Hindlimb muscle (tissue), 1 donor: ENCODE results near the gene ICE1. TPM values are rescaled to one million over a fixed set of nuclear protein-coding genes. Genes with fewer than 3 reads are reported as not detected.
"Not testable (repeated sequence)": the region's sequence is repeated elsewhere in the genome, so short reads cannot be mapped to it uniquely, and the experiment has no call there.

Experiments
- DNase-seq: peaks from one replicate; pipeline ENCODE4 v3.0.0-alpha.2; 2013
- polyA plus RNA-seq: library from polyadenylated mRNA; unstranded; fragments of 120-200 nt; gene quantifications from one replicate; pipeline ENCODE4 v1.2.1, GENCODE V29; 2013; ENCODE audit not compliant: insufficient read length

The ICE1 gene
- polyA plus RNA-seq, 1 donor = 25.5 TPM

- no peak for DNase-seq
Measured at GRCh38 chr5:5404381-5404780, 18.1 kb upstream of the ICE1 start.

GRCh38 chr5:5405441-5405840 lies 17.0 kb upstream of the ICE1 start:
- no peak for DNase-seq

GRCh38 chr5:5407924-5408323 lies 14.6 kb upstream of the ICE1 start:
- no peak for DNase-seq

GRCh38 chr5:5409151-5409810 lies 13.2 kb upstream of the ICE1 start:
- no peak for DNase-seq

- not testable (repeated sequence) for DNase-seq
Measured at GRCh38 chr5:5413856-5414255, 8.6 kb upstream of the ICE1 start.

- no peak for DNase-seq
Measured at GRCh38 chr5:5414999-5415398, 7.5 kb upstream of the ICE1 start.

- no peak for DNase-seq
Measured at GRCh38 chr5:5416733-5417132, 5.7 kb upstream of the ICE1 start.

GRCh38 chr5:5418006-5418405 lies 4.5 kb upstream of the ICE1 start:
- DNase-seq = no peak

GRCh38 chr5:5418764-5419163 lies 3.7 kb upstream of the ICE1 start:
- DNase-seq = no peak

- peak; percentile 25 for DNase-seq
Measured at GRCh38 chr5:5419291-5420210, 2.9 kb upstream of the ICE1 start.

- DNase-seq = no peak
Measured at GRCh38 chr5:5420251-5420650, 2.2 kb upstream of the ICE1 start.

- no peak for DNase-seq
Measured at GRCh38 chr5:5421149-5421960, 1.1 kb upstream of the ICE1 start.

GRCh38 chr5:5422819-5423515 lies 490 bp downstream of the ICE1 start:
- DNase-seq = no peak

- no peak for DNase-seq
Measured at GRCh38 chr5:5423586-5423985, 1.1 kb downstream of the ICE1 start.

- no peak for DNase-seq
Measured at GRCh38 chr5:5424736-5425135, 2.3 kb downstream of the ICE1 start.

- DNase-seq = no peak
Measured at GRCh38 chr5:5430136-5430535, 7.7 kb downstream of the ICE1 start.

GRCh38 chr5:5432020-5432707 lies 9.7 kb downstream of the ICE1 start:
- DNase-seq = no peak

- no peak for DNase-seq
Measured at GRCh38 chr5:5436203-5436760, 13.8 kb downstream of the ICE1 start.

- DNase-seq = no peak
Measured at GRCh38 chr5:5437227-5438172, 15.0 kb downstream of the ICE1 start.

- no peak for DNase-seq
Measured at GRCh38 chr5:5451863-5452262, 29.4 kb downstream of the ICE1 start.
